AG10803 (cell line): Measurements from ENCODE around the gene PLAGL2.

Experiments used
- DNase-seq: peaks from one replicate; pipeline ENCODE4 v3.0.0; 2010; ENCODE audit warnings: low read depth
- H3K4me3 ChIP-seq: 2 replicates; pipeline ENCODE4 v1.5.1; 2011; ENCODE audit warnings: mild to moderate bottlenecking, low read length, control low read depth
- CTCF ChIP-seq: conservative IDR thresholded peaks from 2 replicates; pipeline ENCODE4 v1.5.1; 2011; ENCODE audit warnings: mild to moderate bottlenecking, low read length, control low read depth, inconsistent platforms

PLAGL2 gene

GRCh38 chr20:32231245-32231644 is 23.7 kb upstream of the PLAGL2 start:
- no peak for TF ChIP-seq CTCF
- DNase-seq, result no peak
- no peak overlapping the region for H3K4me3 ChIP-seq

- TF ChIP-seq CTCF, result no peak
- no peak overlapping the region for H3K4me3 ChIP-seq
- no peak for DNase-seq
These were observed 23.2 kb upstream of the PLAGL2 start for GRCh38 chr20:32230707-32231106.

- no peak for DNase-seq
- TF ChIP-seq CTCF, result no peak
- H3K4me3 ChIP-seq, result no peak overlapping the region
These were observed 21.8 kb upstream of the PLAGL2 start for GRCh38 chr20:32229251-32229747.

DNA sequence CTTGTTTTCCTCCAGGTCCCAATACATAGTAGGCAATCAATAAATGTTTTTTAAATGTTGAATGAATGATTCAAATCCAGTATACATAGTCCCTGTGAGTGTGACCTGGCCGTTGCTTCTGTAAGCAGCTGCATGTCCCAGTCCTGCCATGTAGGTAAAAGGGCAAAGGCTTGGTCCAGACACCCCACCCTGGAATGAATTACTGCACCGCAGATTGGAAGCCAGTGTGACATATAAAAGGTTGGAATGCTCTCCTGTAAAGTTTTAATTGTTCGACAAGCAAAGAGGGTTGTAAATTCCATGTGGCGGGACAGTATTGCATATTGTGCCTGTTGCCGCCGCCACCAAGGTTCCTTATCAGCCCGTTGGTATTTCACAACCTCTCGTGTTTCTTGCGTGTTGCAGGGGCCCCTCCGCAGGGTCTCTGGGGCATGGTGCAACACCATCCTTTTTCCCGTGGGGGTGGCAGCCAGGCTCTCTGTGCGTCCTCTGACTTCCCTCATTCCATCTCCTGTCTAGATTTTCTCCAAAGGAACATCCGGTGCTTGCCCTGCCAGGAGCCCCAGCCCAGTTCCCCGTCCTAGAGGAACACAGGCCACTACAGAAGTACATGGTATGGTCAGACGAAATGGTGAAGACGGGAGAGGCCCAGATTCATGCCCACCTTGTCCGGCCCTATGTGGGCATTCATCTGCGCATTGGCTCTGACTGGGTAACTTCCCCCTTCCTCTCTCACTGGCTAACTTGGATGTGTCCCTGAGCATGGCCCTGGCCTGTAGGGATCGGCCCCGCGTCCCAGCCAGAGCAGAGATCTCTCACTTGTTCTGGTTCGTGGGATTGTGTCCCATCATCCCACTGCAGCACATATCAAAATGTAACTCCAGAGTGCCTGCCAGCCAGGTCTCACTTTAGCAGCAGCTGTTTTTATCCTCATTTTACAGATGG is 20.5 kb upstream of the PLAGL2 start:
- no peak for DNase-seq
- no peak overlapping the region for H3K4me3 ChIP-seq
- no peak for TF ChIP-seq CTCF

DNA sequence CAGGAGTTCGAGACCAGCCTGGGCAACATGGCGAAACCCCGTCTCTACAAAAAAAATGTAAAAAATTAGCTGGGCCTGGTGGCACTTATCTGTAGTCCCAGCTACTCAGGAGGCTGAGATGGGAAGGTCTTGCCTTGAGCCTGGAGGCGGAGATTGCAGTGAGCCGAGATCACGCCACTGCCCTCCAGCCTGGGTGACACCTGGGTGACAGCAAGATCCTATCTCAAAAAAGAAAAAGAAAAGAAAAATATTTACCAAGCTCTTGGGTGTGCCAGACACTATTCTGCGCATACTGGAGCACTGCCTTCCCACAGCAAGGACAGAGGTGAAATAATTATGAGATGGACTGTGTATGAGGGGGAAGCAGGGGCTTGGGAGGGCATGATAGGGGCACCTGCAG is 19.8 kb upstream of the PLAGL2 start:
- no peak overlapping the region for H3K4me3 ChIP-seq
- TF ChIP-seq CTCF, result no peak
- DNase-seq, result no peak

GRCh38 chr20:32226391-32226790 is 18.8 kb upstream of the PLAGL2 start:
- no peak overlapping the region for H3K4me3 ChIP-seq
- DNase-seq, result no peak
- TF ChIP-seq CTCF, result no peak

- H3K4me3 ChIP-seq, result no peak overlapping the region
- DNase-seq, result no peak
- TF ChIP-seq CTCF, result no peak
These were observed 16.9 kb upstream of the PLAGL2 start for GRCh38 chr20:32224463-32224862.
